NCI-H2171 (cell line): Measurements from ENCODE around the gene CPNE2.
"Not testable (repeated sequence)": the region's sequence is repeated elsewhere in the genome, so short reads cannot be mapped to it uniquely, and the experiment has no call there.

Experiments
- DNase-seq: peaks from one replicate; lab custom pipeline; 2025; lab: John Stamatoyannopoulos, UW

The CPNE2 gene

DNA sequence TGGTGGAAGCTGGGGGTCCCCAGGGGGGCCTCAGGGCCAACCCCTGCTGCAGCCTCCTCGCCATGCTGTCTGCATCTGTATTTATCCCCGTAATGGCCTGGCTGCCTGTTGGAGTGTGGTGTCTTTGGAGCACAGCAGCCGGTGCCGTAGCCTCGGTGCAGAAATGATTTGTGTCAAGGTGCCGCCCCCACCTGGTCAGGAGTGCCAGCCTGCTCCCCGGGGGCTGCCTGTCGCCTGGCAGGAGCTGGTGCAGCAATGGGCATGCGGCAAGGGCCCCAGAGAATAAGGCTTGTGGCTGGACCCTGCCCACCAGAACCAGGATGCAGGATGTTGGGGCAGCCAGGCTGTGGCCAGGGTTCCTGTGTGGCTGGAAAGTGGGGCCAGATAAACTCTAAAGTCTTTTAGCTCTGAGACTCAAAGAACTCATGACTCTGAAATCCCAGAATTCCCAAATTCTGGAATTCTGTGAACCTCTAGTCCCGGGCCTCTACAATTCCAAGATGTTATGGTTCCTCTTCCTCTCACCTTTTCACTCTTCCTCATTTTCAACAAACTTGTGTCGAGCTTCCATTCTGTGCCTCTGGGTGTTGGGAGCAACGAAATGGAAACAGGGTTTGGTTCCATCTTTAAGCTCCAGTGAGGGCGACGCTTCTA, 5.9 kb downstream of the CPNE2 start:
- no peak for DNase-seq

DNA sequence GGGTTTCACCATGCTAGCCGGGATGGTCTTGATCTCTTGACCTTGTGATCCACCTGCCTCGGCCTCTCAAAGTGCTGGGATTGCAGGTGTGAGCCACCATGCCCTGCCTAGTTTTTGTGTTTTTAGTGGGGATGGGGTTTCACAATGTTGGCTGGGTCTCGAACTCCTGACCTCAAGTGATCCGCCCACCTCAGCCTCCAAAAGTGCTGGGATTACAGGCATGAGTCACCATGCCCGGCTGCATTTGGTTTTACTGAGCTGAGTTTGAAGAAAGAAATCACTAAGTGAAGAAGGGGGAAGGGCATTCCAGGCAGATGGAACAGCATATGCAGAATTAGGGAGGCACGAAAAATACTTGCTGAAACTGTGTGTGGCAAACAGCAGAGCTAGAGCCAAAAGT, 7.6 kb downstream of the CPNE2 start:
- DNase-seq, result not testable (repeated sequence)

DNA sequence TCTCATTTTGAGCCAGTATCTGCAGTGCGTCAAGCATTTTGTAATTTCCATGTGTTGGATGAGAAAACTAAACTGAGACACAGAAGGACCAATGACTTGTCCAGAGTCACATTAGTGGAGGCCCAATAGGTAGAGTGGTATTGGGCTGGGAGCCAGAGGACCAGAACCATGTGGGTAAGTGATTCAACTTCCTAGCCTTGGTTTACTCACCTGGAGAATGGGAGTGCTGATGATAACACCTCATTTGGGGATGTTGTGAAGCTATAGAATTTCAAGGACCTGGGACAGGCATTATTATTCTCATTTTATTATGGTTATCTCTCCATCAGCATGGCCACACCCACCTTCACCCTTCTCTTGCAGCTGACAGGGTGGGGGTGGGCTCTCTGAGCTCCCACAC, 8.1 kb downstream of the CPNE2 start:
- no peak for DNase-seq

DNA sequence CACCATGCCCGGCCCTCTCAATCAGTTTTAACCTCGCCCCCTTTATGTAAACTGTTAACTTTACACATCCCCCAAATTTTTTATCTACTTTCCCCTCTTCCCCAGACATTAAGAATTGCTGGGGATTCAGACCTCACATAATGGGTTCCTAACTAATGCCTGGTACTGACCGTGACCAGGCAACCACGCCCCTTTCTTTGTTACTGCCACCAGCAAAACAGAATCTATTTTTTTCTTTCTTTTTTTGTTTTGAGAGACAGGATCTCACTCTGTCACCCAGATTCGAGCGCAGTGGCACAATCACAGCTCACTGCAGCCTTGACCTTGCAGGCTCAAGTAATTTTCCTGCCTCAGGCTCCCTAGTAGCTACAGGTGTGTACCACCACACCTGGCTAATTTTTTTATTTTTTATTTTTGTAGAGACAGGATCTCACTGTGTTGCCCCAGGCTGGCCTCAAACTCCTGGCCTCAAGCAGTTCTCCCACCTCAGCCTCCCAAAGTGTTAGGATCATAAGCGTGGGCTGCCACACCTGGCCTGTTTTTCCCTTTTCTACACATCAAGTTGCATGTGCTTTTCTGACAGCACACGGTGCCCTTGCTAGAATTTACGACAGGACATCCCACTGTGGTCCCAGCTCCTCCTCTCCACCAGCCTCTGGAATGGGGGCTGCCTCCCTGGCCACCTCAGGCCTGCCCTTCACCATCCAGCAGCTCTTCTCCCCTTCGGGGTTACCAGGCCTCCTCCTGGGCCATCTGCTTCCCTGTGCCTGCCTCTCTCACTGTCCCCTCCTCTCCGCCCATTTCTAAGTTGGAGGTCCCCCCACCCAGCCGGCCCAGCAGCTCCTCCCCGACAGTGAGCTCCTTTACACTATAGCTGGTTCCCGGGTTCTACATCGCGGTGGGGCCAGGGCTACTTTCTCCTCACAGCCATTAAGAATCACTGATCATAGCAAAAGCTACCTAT, 10.8 kb downstream of the CPNE2 start:
- no peak for DNase-seq

DNA sequence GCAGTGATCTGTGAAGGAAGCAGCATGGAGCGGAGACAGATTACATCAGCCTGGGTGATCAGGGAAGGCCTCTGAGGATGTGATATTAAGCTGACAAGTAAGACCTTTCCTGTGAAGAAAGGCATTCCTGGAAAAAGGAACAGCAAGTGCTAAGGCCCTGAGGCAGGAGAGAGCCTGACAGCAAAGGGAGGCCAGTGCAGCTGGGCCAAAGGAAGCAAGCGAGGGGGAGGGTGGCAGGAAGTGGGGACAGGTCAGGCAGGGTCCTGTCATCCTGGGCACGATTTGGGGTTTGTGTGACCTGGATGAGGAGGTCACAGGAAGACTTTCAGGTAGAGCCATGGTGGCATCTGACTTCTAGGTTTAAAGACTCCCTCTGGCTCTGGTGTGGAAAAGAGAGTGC, 12.3 kb downstream of the CPNE2 start:
- DNase-seq, result no peak

DNA sequence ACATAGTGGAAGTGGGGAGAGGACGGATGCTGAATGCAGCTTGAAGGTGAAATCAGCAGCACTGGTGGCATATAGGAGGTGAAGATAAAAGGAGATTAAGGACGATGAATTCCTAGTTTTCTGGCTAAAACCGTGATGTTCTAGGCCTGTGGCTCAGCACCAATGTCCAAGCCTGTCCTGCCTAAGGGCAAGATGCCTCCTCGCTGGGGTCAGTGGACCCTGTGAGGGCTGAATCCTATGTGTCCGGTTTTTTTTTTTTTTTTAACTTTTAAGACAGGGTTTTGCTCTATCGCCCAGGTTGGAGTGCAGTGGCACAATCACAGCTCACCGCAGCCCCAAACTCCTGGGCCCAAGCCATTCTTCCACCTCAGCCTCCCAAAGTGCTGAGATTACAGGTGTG, 12.8 kb downstream of the CPNE2 start:
- DNase-seq, result no peak

DNA sequence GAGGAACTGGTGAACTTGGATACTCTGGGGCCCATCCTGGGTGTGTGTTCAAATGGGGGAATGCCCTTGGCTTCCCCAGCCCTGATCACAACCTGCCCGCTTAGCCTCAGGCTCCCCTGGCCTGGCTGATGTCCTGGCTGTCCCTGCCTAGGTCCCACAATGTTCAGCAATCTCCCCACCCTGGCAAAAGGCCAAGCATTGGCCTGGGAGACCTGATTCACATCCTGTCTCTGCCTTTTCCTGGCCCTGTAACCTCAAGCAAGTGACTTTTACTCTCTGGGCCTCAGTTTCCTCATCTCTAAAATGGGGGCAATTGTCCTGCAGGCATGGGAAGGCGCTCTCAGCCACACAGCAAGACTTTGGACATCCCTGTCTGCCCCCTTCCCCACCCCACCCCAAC, 14.4 kb downstream of the CPNE2 start:
- no peak for DNase-seq

DNA sequence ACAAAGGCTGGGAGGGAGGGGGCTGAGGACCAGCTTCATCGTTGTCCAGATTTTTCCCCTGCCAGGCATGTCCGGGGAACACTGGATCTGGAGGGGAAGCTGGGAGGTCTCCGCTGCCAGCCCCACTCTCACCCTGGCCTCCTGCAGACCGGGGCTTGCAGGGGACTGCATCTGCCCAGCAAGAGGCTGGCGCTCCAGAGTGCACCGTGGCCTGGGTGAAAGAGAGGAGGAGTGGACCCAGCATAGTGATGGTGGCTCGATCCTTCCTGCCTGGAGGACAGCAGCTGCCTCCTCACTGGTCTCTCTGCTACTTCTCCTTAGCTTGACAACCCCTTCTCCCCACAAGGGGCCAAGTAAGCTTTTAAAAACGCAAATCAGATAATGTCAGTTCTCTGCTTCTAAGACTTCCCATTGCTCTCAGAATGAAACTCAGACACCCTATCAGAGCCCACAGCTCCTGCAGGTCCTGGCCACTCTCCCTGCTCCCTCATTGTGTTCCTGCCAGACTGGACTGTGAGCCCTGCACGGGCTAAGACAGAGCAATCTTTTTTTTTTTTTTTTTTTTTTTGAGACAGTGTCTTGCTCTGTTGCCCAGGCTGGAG, 15.0 kb downstream of the CPNE2 start:
- DNase-seq, result no peak

DNA sequence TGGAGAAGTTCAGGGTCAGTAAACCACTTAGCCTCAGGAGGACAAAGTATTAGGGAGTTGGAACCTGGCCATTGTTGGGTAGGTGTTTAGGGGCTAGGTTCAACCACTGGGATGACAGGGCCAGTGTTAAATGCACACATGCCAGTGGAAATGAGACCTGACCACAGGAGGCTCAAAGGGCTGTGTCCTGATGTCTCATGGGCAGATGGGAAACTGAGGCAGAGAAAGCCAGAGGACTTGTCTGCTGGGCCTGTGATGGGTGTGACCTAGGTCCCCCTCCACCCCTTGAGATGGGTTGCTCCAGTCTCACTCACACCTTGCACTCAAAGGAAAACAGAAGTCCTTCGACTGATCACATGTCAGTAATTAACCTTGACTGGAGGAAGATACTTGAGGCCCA, 16.0 kb downstream of the CPNE2 start:
- DNase-seq, result no peak

DNA sequence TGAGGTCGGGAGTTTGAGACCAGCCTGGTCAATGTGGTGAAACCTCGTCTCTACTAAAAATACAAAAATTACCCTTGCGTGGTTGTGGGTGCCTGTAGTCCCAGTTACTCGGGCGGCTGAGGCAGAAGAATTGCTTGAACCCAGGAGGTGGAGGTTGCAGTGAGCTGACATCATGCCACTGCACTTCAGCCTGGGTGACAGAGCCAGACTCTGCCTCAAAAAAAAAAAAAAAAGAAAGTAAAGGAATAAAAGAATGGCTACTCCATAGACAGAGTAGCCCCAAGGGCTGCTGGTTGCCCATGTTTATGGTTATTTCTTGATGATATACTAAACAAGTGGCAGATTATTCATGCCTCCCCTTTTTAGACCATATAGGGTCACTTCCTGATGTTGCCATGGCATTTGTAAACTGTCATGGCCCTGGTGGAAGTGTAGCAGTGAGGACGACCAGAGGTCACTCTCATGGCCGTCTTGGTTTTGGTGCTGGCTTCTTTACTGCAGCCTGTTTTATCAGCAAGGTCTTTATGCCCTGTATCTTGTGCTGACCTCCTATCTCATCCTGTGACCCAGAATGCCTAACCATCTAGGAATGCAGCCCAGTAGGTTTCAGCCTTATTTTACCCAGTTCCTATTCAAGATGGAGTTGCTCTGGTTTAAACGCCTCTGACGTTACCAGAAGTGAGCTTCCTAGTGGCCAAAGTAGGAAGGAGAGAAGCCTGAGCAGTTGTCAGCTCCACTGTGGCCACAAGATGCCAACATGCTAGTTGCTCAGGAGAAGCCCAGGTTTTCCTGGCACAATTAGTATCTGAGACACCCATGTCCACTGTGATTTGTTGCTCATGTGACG, 17.1 kb downstream of the CPNE2 start:
- not testable (repeated sequence) for DNase-seq

DNA sequence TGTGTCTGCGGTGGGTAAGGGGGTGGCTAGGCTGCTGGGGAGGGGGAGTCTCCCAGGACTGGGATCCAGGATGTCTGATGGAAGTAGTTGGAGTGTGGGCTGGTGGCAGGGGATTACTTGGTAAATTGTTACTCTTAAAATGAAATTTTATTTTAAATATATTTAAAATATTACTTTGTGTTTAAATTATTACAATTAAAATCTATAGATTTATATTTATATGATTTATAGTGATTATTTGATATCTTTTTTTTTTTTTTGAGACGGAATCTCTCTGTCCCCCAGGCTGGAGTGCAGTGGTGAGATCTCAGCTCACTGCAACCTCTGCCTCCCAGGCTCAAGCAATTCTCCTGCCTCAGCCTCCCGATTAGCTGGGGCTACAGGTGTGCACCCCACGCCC, 18.6 kb downstream of the CPNE2 start:
- DNase-seq, result no peak

DNA sequence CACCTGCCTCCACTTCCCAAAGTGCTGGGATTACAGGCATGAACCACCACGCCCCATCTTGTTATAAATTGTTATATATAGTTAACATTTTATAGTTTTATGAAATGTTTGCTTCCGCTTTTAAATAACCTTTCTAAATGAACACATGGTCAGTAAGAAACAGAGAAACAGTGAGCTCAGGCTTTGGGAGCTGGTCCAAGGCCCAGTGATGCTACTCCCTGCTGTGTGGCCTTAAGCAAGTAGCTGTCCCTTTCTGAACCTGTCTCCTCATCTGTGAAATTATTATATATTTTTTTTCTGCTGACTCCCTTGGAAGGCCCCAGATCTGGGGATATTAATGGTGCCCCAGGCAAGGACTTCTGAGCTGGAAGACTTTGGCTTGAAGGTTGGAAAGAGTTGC, 19.0 kb downstream of the CPNE2 start:
- DNase-seq, result no peak

DNA sequence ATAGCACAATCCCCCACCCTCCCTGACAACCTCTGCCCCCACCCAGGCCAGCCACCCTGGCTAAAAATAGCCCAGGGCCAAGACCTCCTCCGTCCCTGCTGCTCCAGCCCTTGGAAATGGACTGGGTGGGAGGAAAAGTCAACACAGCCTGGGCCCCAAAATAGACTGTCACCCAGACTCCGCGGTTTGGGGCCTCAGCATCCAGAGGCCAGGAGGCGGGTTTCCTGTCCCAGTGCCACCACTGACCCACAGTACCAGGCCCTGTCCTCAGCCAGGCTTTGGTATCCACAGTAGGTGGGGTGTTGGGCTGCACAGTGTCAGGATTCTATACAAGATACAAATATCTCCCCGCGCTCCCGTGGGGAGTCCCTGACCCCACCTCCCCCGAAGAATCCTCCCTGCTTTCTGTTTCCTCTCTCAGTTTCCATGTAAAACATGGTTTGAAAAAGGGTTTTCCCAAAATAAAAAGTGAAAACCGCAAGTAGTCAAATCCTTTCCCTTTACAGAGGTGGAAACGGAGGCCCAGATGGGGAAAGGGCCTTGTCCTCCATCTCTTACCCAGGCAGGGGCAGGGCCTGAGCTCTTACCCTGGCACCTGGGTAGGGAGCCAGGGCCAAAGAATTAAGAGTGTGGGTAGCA, 20.1 kb downstream of the CPNE2 start:
- DNase-seq, result no peak

DNA sequence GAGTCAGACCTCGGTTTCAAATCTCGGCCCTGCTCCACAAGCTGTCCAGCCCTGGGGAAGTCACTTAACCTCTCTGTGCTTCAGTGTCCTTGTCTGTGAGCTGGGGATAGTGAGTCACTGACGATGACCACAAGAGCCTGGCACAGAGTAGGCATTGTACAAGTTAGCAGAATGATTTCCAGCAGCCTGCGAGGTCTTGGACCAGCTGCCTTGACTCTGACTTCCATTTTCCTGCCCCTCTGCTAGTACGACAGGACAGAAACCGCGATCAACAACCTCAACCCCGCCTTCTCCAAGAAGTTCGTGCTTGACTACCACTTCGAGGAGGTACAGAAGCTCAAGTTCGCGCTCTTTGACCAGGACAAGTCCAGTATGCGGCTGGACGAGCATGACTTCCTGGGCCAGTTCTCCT, 20.7 kb downstream of the CPNE2 start:
- no peak for DNase-seq

DNA sequence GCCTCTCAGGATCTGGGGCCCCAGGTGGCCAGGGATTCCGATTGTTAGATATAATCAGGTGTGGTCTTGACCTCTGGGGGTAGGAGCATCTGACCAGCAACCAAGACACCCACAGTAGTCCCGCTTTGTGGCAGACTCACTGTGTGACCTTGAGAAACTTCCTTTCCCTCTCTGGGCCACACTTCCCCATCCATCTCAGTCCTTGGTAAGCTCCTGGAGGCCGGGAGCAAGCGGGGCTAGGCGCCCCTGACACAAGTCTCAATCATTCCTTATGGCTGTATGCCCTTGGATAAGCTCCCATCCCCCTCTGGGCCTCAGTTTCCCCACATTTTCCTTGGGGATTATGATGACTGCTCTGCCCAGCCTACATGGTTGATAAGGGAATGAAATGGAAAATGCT, 21.3 kb downstream of the CPNE2 start:
- no peak for DNase-seq

DNA sequence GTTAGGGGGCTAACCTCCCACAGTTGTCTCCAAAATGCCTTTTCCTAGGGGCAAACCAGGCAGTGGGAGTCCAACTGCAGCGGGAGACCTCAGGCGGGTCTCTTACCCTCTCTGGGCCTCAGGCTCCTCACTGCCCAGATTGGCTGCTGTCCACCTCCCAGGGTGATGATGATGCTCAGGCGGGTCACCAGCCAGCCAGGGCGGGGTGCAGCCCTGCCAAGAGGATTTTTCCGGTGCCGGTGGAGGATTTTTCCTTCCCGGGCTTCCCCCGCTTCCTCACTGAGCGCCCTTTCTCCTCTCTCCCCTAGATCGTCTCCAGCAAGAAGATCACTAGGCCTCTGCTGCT, 22.8 kb downstream of the CPNE2 start:
- DNase-seq, result no peak

DNA sequence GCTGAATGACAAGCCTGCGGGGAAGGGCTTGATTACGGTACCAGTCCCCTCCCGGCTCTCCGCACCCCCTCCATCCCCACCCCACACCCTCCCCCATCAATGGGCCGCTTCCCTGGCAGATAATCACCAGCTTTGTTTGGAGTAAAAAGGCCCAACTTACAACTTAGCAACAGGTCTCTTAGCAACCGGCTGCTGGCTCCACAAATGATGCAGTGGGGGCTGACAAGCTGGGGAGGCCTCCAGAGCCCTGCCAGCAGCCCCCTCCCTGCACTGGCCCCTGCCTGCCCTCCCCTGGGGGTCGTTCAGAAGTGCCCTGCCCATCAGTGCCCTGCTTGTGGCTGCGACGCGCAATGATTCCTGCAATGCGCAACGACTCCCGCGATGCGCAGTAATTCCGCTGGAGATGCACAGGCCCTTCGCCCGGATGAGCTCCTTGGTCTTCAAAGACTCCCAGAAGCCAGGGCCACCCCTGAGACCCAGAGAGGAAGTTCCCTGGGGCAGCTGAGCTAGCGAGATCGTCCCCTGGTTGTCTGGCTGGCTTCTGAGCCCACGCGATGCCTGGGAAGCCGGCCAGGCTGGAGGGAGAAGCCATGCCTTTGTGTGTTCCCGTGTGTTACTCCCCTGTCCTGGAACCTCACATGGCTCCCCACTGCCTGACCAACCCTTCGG, 23.3 kb downstream of the CPNE2 start:
- DNase-seq, result no peak

DNA sequence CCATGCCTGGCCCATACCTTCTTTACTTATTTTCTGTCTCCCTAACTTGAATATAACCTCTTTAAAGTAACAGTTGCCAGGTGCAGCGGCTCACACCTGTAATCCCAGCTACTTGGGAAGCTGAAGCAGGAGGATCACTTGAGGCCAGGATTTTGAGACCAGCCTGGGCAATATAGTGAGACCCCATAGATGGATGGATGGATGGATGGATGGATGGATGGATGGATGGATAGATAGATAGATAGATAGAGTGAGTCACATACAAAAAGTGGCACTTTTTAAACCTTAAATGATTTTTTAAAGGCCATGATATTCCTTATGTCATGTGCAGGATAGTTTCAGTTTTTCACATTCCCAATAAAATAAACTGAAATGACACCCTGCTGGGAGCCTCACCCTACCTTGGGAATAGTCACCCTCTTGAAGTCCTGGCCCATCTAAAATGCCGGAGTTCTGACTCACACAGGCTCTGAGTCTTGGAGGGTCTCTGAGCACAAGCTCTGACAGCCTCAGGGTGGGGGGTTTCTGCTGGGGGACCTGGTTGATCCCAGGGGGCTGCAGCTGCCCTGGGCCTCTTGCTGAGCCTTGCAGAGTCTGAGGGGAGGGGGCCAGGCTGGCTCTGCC, 26.2 kb downstream of the CPNE2 start:
- DNase-seq, result no peak

DNA sequence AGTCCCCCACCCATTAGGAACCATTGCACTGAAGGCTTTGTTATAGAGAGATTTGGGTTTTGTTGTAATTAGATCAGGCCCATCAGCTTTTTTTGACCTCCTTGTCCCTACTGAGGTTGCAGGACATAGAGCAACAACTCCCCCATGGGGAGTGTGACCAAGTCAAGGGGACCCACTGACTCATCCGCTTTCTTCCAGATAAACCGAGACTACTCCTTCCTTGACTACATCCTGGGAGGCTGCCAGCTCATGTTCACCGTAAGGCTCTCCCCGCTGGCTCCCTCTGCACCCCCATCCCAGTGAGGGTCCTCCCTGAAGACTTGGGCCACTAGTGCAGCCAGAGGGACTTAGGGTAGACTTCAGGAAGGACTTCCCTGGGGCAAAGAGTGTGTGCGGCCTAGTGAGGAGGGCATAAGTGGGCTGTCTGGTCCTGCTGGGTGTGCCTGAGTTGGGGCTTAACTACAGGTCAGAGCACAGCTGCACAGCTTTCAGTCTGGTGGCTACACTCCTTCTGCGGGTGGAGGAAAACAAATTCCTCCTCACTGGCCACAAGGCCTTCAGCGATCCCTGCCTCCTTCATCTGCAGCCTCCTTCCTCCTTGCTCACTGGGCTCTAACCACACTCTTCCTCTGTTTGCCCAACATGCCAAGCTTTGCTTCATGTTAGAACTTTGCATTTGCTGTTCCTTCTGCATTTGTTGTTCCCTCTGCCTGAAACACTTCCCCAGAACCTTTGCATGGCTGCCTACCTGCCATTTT, 31.0 kb downstream of the CPNE2 start:
- DNase-seq, result no peak
